HUES48 (cell line): ENCODE results near the gene ZNF593OS.

Source experiments
- H3K27ac ChIP-seq: one replicate; pipeline ENCODE4 v1.7.0; 2013; ENCODE audit warnings: low read depth, low read length, inconsistent platforms
- H3K27me3 ChIP-seq: 2 replicates; pipeline ENCODE4 v1.6.1; 2013; ENCODE audit warnings: mild to moderate bottlenecking, low read length; ENCODE audit not compliant: control insufficient read depth, insufficient read depth
- H3K36me3 ChIP-seq: 2 replicates; pipeline ENCODE4 v1.6.1; 2013; ENCODE audit warnings: low read length; ENCODE audit not compliant: control insufficient read depth, insufficient read depth
- H3K4me1 ChIP-seq: 2 replicates; pipeline ENCODE4 v1.6.1; 2013; ENCODE audit warnings: mild to moderate bottlenecking, low read length; ENCODE audit not compliant: control insufficient read depth, insufficient read depth
- H3K4me3 ChIP-seq: 2 replicates; pipeline ENCODE4 v1.5.1; 2013; ENCODE audit warnings: mild to moderate bottlenecking, low read depth, low read length
- H3K9ac ChIP-seq: 2 replicates; pipeline ENCODE4 v1.6.1; 2013; ENCODE audit warnings: mild to moderate bottlenecking, low read depth, low read length, moderate library complexity
- H3K9me3 ChIP-seq: 2 replicates; pipeline ENCODE4 v1.6.1; 2013; ENCODE audit warnings: low read length; ENCODE audit not compliant: control insufficient read depth, insufficient read depth

Gene ZNF593OS

GRCh38 chr1:26184086-26184485 lies 12.5 kb upstream of the ZNF593OS start:
- Histone ChIP-seq H3K9ac (no peak overlapping the region), H3K27me3 (no peaks in the 10 kb centered on the region), H3K9me3 (no peaks in the 10 kb centered on the region), H3K4me3 (no peak overlapping the region), H3K36me3 (peaks cover 23% of the 10 kb centered on the region), H3K27ac (no peak overlapping the region), H3K4me1 (no peaks in the 10 kb centered on the region)

GRCh38 chr1:26182383-26182696 lies 10.7 kb upstream of the ZNF593OS start:
- Histone ChIP-seq H3K9ac (no peak overlapping the region), H3K36me3 (peaks cover 18% of the 10 kb centered on the region), H3K27ac (no peak overlapping the region), H3K4me1 (no peaks in the 10 kb centered on the region), H3K4me3 (no peak overlapping the region), H3K27me3 (no peaks in the 10 kb centered on the region), H3K9me3 (no peaks in the 10 kb centered on the region)

- Histone ChIP-seq H3K9ac (no peak overlapping the region), H3K27ac (no peak overlapping the region), H3K4me3 (no peak overlapping the region), H3K27me3 (no peaks in the 10 kb centered on the region), H3K36me3 (peaks cover 13% of the 10 kb centered on the region; the same call in 1 of the 2 replicates), H3K4me1 (no peaks in the 10 kb centered on the region), H3K9me3 (no peaks in the 10 kb centered on the region)
These were observed 10.2 kb upstream of the ZNF593OS start for GRCh38 chr1:26181586-26182382.

- H3K4me1 ChIP-seq: no peaks in the 10 kb centered on the region
- H3K27me3 ChIP-seq: no peaks in the 10 kb centered on the region
- H3K9me3 ChIP-seq: no peaks in the 10 kb centered on the region
- peaks cover 8% of the 10 kb centered on the region; the same call in 1 of the 2 replicates for H3K36me3 ChIP-seq
- no peak overlapping the region for H3K9ac ChIP-seq
- no peak overlapping the region for H3K4me3 ChIP-seq
- no peak overlapping the region for H3K27ac ChIP-seq
These were observed 8.4 kb upstream of the ZNF593OS start for GRCh38 chr1:26180010-26180506.

GRCh38 chr1:26177182-26177684 lies 5.6 kb upstream of the ZNF593OS start, which contains the start of gene CNKSR1:
TSS of gene CNKSR1 (plus strand) at chr1:26177491. CDS start at chr1:26177548, 57 bp downstream.
- Histone ChIP-seq H3K9ac (no peak within 1 kb of the TSS), H3K36me3 (no peaks in the 10 kb centered on the region; the same call in 1 of the 2 replicates), H3K27ac (no peak within 1 kb of the TSS), H3K27me3 (no peaks in the 10 kb centered on the region), H3K4me3 (peak within 1 kb of the TSS; percentile 53), H3K9me3 (no peaks in the 10 kb centered on the region), H3K4me1 (no peaks in the 10 kb centered on the region)

DNA sequence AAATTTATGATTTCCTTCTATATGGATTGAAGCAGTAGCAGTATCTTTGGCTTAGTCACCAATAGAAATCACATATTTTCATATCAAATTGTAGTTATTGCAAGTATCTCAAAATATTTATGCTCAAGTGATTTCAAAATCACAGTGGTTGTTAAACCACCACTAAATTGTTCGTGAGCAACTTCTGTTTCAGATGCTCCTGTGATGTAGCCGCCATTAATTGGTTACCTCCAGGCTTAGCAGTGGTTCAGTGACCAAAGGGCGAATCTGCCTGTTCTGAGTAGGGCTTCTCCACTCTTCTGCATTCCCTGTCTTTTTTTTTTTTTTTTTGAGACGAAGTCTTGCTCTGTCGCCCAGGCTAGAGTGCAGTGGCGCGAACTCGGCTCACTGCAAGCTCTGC lies 3.7 kb upstream of the ZNF593OS start:
- Histone ChIP-seq H3K27ac (no peak overlapping the region), H3K36me3 (peaks cover 8% of the 10 kb centered on the region)

GRCh38 chr1:26170472-26170821 lies 1.2 kb downstream of the ZNF593OS start:
- Histone ChIP-seq H3K9ac (0 out of 2 replicates have a peak overlapping the region, but pooled peaks have one; percentile 78), H3K4me1 (peaks cover 13% of the 10 kb centered on the region), H3K9me3 (no peaks in the 10 kb centered on the region), H3K27ac (no peak overlapping the region), H3K4me3 (peak overlapping the region; percentile 83), H3K36me3 (peaks cover 8% of the 10 kb centered on the region), H3K27me3 (0 out of 2 replicates have a peak, but pooled peaks cover 4% of the 10 kb centered on the region)

More for the DNA sequence above, 3.7 kb upstream of the ZNF593OS start:
- Histone ChIP-seq H3K9ac (no peak overlapping the region), H3K4me3 (no peak overlapping the region), H3K27me3 (no peaks in the 10 kb centered on the region), H3K4me1 (0 out of 2 replicates have a peak, but pooled peaks cover 3% of the 10 kb centered on the region), H3K9me3 (no peaks in the 10 kb centered on the region)

DNA sequence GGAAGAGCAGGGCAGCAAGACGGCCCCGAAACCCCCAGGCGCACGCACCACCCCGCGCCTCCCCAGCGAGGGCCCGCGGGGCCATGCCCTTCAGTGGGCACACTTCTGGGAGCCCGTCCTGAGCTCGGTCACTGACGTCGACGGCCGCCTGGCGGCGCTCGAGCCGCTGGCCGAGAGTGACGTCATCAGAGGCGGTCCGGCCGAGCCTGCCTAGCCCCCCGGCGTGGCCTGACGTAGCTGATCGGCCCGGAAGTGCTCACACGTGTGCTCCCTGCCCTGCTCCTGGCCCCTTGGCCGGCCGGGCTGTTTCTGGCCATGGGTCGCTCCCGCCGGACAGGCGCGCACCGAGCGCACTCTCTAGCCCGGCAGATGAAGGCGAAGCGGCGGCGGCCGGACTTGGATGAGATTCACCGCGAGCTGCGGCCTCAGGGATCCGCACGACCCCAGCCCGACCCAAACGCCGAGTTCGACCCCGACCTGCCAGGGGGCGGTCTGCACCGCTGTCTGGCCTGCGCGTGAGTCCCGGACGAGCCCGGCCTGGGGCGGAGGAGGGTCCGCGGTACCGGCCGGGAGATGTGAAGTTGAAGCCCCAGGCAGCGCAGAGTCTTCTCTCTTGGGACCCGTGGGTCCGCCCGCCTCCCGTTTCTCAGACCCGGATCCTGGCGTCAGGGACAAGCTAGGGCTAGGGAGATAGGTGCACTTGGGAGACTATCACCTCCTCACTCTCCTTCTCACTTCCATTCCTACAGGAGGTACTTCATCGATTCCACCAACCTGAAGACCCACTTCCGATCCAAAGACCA lies 1.8 kb downstream of the ZNF593OS start, which contains the start of gene ZNF593:
TSS of gene ZNF593 (plus strand) at position 240 of the 803 bp plus-strand sequence. CDS start at position 316, 76 bp downstream.
- 0 out of 2 replicates have a peak, but pooled peaks cover 8% of the 10 kb centered on the region for H3K27me3 ChIP-seq
- peaks cover 8% of the 10 kb centered on the region for H3K36me3 ChIP-seq
- peaks cover 18% of the 10 kb centered on the region for H3K4me1 ChIP-seq
- H3K4me3 ChIP-seq: peak within 1 kb of the TSS; percentile 83
- peak within 1 kb of the TSS; percentile 72 for H3K27ac ChIP-seq
- H3K9me3 ChIP-seq: no peaks in the 10 kb centered on the region
- peak within 1 kb of the TSS; percentile 78 for H3K9ac ChIP-seq

GRCh38 chr1:26169198-26169554 lies 2.5 kb downstream of the ZNF593OS start:
- Histone ChIP-seq H3K27me3 (0 out of 2 replicates have a peak, but pooled peaks cover 8% of the 10 kb centered on the region), H3K9ac (no peak overlapping the region), H3K4me3 (peak overlapping the region; percentile 83; the same call in 1 of the 2 replicates)

GRCh38 chr1:26168410-26169197 lies 3.0 kb downstream of the ZNF593OS start, which contains the start of gene C1orf232:
TSS of gene C1orf232 (minus strand) at chr1:26168963. CDS start at chr1:26168499, 464 bp downstream.
- H3K4me1 ChIP-seq: peaks cover 18% of the 10 kb centered on the region
- peak within 1 kb of the TSS; percentile 78 for H3K9ac ChIP-seq
- no peaks in the 10 kb centered on the region for H3K9me3 ChIP-seq
- peaks cover 13% of the 10 kb centered on the region for H3K27me3 ChIP-seq
- peaks cover 8% of the 10 kb centered on the region for H3K36me3 ChIP-seq
- H3K4me3 ChIP-seq: peak within 1 kb of the TSS; percentile 83
- peak within 1 kb of the TSS; percentile 72 for H3K27ac ChIP-seq

More at GRCh38 chr1:26169198-26169554, 2.5 kb downstream of the ZNF593OS start:
- Histone ChIP-seq H3K27ac (no peak overlapping the region), H3K4me1 (peaks cover 18% of the 10 kb centered on the region), H3K36me3 (peaks cover 8% of the 10 kb centered on the region), H3K9me3 (no peaks in the 10 kb centered on the region)
